ENCODE results near the gene SESN1.
"Not testable (repeated sequence)": the region's sequence is repeated elsewhere in the genome, so short reads cannot be mapped to it uniquely, and the experiment has no call there.

The SESN1 gene

GRCh38 chr6:109124219-109124618 is 29.6 kb upstream of the SESN1 start:
- no peak for TF ChIP-seq L3MBTL2 (conservative IDR thresholded peaks at IDR 0.05)
- TF ChIP-seq ELF4 (IDR thresholded peaks at IDR 0.05), result no peak
- TF ChIP-seq FOXK2 (IDR thresholded peaks at IDR 0.05), result no peak
- TF ChIP-seq FOXM1 (IDR thresholded peaks at IDR 0.05; ENCODE audit: borderline replicate concordance), result no peak
- TF ChIP-seq SUZ12 (IDR thresholded peaks at IDR 0.05), result no peak
- TF ChIP-seq TARDBP (IDR thresholded peaks at IDR 0.05), result no peak
- TF ChIP-seq BHLHE40 (IDR thresholded peaks at IDR 0.05; ENCODE audit: borderline replicate concordance), result no peak
- no peak for TF ChIP-seq HDGF (IDR thresholded peaks at IDR 0.05; ENCODE audit: borderline replicate concordance)
- TF ChIP-seq NFRKB (IDR thresholded peaks at IDR 0.05), result no peak
- no peak for TF ChIP-seq ZNF384 (IDR thresholded peaks at IDR 0.05)
- no peak for TF ChIP-seq FOXA1 (IDR thresholded peaks at IDR 0.05)
- TF ChIP-seq LEF1 (IDR thresholded peaks at IDR 0.05; ENCODE audit: borderline replicate concordance), result no peak
- TF ChIP-seq CTBP1 (IDR thresholded peaks at IDR 0.05; ENCODE audit: borderline replicate concordance), result no peak
- no peak for TF ChIP-seq PKNOX1 (IDR thresholded peaks at IDR 0.05)
- TF ChIP-seq SP1 (IDR thresholded peaks at IDR 0.05), result no peak
- TF ChIP-seq ARNT (IDR thresholded peaks at IDR 0.05), result no peak
- no peak for DNase-seq (ENCODE audit: extremely low spot score)
- ChIA-PET POLR2A (no interaction called here), CTCF (no interaction called here)

- no peak for DNase-seq (ENCODE audit: extremely low spot score)
- ChIA-PET POLR2A (no interaction called here), CTCF (no interaction called here)
- TF ChIP-seq L3MBTL2 (conservative IDR thresholded peaks at IDR 0.05) (no peak), FOXK2 (IDR thresholded peaks at IDR 0.05) (no peak), PKNOX1 (IDR thresholded peaks at IDR 0.05) (peak; percentile 75)
Measured at GRCh38 chr6:109121411-109121810, 26.8 kb upstream of the SESN1 start.

- TF ChIP-seq CTBP1 (IDR thresholded peaks at IDR 0.05; ENCODE audit: borderline replicate concordance) (no peak), FOXK2 (IDR thresholded peaks at IDR 0.05) (no peak), ARNT (IDR thresholded peaks at IDR 0.05) (no peak), SUZ12 (IDR thresholded peaks at IDR 0.05) (no peak), L3MBTL2 (conservative IDR thresholded peaks at IDR 0.05) (no peak), FOXM1 (IDR thresholded peaks at IDR 0.05; ENCODE audit: borderline replicate concordance) (no peak), FOXA1 (IDR thresholded peaks at IDR 0.05) (no peak), NFRKB (IDR thresholded peaks at IDR 0.05) (no peak), PKNOX1 (IDR thresholded peaks at IDR 0.05) (no peak), ZNF384 (IDR thresholded peaks at IDR 0.05) (no peak), ELF4 (IDR thresholded peaks at IDR 0.05) (no peak), HDGF (IDR thresholded peaks at IDR 0.05; ENCODE audit: borderline replicate concordance) (no peak), SP1 (IDR thresholded peaks at IDR 0.05) (no peak), TARDBP (IDR thresholded peaks at IDR 0.05) (no peak), LEF1 (IDR thresholded peaks at IDR 0.05; ENCODE audit: borderline replicate concordance) (no peak), BHLHE40 (IDR thresholded peaks at IDR 0.05; ENCODE audit: borderline replicate concordance) (no peak)
- ChIA-PET POLR2A (interaction anchor here (1.1 kb wide), 1 partner anchor 24 kb away, joined by 8 read pairs; the partner anchor contains the start of genes CEP57L1 and SESN1), CTCF (no interaction called here)
- no peak for DNase-seq (ENCODE audit: extremely low spot score)
Measured at GRCh38 chr6:109118871-109119354, 24.3 kb upstream of the SESN1 start.

- ChIA-PET POLR2A (interaction anchor here (1.1 kb wide), 1 partner anchor 24 kb away, joined by 8 read pairs; the partner anchor contains the start of genes CEP57L1 and SESN1), CTCF (no interaction called here)
- TF ChIP-seq NFRKB (IDR thresholded peaks at IDR 0.05) (no peak), SP1 (IDR thresholded peaks at IDR 0.05) (no peak), ARNT (IDR thresholded peaks at IDR 0.05) (no peak), FOXM1 (IDR thresholded peaks at IDR 0.05; ENCODE audit: borderline replicate concordance) (no peak), FOXA1 (IDR thresholded peaks at IDR 0.05) (no peak), L3MBTL2 (conservative IDR thresholded peaks at IDR 0.05) (no peak), SUZ12 (IDR thresholded peaks at IDR 0.05) (no peak), CTBP1 (IDR thresholded peaks at IDR 0.05; ENCODE audit: borderline replicate concordance) (no peak), ELF4 (IDR thresholded peaks at IDR 0.05) (no peak), ZNF384 (IDR thresholded peaks at IDR 0.05) (no peak), FOXK2 (IDR thresholded peaks at IDR 0.05) (no peak), HDGF (IDR thresholded peaks at IDR 0.05; ENCODE audit: borderline replicate concordance) (no peak), PKNOX1 (IDR thresholded peaks at IDR 0.05) (no peak), BHLHE40 (IDR thresholded peaks at IDR 0.05; ENCODE audit: borderline replicate concordance) (no peak), LEF1 (IDR thresholded peaks at IDR 0.05; ENCODE audit: borderline replicate concordance) (no peak), TARDBP (IDR thresholded peaks at IDR 0.05) (no peak)
- DNase-seq (ENCODE audit: extremely low spot score), result no peak
Measured at GRCh38 chr6:109118337-109118736, 23.7 kb upstream of the SESN1 start.

GRCh38 chr6:109117346-109118035 is 22.8 kb upstream of the SESN1 start:
- ChIA-PET CTCF (no interaction called here), POLR2A (no interaction called here)
- no peak for DNase-seq (ENCODE audit: extremely low spot score)
- no peak for TF ChIP-seq SUZ12 (IDR thresholded peaks at IDR 0.05)
- TF ChIP-seq FOXA1 (IDR thresholded peaks at IDR 0.05), result no peak
- TF ChIP-seq CTBP1 (IDR thresholded peaks at IDR 0.05; ENCODE audit: borderline replicate concordance), result no peak
- TF ChIP-seq FOXK2 (IDR thresholded peaks at IDR 0.05), result no peak
- no peak for TF ChIP-seq ELF4 (IDR thresholded peaks at IDR 0.05)
- no peak for TF ChIP-seq NFRKB (IDR thresholded peaks at IDR 0.05)
- no peak for TF ChIP-seq L3MBTL2 (conservative IDR thresholded peaks at IDR 0.05)
- no peak for TF ChIP-seq SP1 (IDR thresholded peaks at IDR 0.05)
- TF ChIP-seq BHLHE40 (IDR thresholded peaks at IDR 0.05; ENCODE audit: borderline replicate concordance), result no peak
- no peak for TF ChIP-seq HDGF (IDR thresholded peaks at IDR 0.05; ENCODE audit: borderline replicate concordance)
- no peak for TF ChIP-seq TARDBP (IDR thresholded peaks at IDR 0.05)
- no peak for TF ChIP-seq LEF1 (IDR thresholded peaks at IDR 0.05; ENCODE audit: borderline replicate concordance)
- TF ChIP-seq PKNOX1 (IDR thresholded peaks at IDR 0.05), result no peak
- TF ChIP-seq ZNF384 (IDR thresholded peaks at IDR 0.05), result no peak
- no peak for TF ChIP-seq ARNT (IDR thresholded peaks at IDR 0.05)
- no peak for TF ChIP-seq FOXM1 (IDR thresholded peaks at IDR 0.05; ENCODE audit: borderline replicate concordance)

- DNase-seq (ENCODE audit: extremely low spot score); POLR2A ChIA-PET; CTCF ChIA-PET: not testable (repeated sequence)
Measured at GRCh38 chr6:109112663-109113062, 18.0 kb upstream of the SESN1 start.

GRCh38 chr6:109109663-109110062 is 15.0 kb upstream of the SESN1 start:
- CTCF ChIA-PET; DNase-seq (ENCODE audit: extremely low spot score); POLR2A ChIA-PET: not testable (repeated sequence)

All from HEK293T (cell line).